ENCODE measurements around the gene MAPK11.

MAPK11 gene

GRCh38 chr22:50307890-50308596 is 37.9 kb upstream of the MAPK11 start:
- no peak for DNase-seq

DNA sequence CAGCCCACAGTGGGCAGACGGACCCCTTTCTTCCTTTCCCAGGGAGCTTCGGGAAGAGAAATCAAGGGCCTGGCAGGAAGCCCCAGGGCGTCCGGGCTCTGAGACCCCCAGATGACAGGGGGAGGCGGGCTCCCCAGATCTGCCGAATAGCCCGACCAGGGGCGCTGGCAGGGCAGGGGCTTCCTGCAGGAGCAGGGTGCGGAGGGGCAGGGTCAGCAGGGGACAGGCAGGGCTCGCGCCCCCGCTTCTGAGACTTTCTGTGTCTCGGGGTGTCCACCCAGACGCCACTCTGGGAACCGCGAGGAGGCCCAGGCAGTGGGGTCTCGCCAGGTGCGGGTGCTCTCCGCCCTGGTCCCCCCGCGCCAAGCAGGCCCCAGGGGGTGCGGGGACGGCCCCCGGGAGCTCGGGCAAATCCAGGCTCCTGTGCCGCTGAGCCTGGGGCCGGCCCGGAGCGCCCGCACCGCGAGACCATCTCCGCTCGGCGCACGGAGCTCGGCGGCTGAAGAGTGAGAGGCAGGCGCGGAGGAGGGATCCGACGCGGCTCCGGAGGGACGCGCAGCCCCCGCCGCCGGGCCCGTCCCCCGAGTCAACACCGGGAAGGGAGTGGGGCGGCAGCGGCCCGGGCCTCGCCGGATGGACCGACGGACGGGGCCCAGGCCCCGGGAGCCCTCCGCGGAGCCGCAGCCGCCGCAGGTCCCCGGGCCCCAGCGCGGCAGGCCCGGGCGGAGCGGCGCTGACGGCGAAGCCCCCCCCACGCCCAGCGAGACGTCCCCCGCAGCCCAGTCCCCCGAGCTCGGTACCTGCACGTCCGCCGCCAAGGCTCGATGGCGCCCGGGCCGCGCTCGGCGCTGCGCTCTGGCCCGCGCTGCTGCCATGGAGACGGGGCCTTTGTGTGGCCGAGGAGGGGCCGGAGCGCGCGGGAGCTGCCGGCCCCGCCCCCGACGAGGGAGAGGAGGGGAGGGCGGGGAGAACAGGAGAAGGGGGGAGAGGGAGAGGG is 36.9 kb upstream of the MAPK11 start, which contains the start of gene PLXNB2:
TSS of gene PLXNB2 (minus strand) at position 894 of the 997 bp plus-strand sequence. CDS start 17,062 bp downstream, outside the sequence.
- no peak for DNase-seq

DNA sequence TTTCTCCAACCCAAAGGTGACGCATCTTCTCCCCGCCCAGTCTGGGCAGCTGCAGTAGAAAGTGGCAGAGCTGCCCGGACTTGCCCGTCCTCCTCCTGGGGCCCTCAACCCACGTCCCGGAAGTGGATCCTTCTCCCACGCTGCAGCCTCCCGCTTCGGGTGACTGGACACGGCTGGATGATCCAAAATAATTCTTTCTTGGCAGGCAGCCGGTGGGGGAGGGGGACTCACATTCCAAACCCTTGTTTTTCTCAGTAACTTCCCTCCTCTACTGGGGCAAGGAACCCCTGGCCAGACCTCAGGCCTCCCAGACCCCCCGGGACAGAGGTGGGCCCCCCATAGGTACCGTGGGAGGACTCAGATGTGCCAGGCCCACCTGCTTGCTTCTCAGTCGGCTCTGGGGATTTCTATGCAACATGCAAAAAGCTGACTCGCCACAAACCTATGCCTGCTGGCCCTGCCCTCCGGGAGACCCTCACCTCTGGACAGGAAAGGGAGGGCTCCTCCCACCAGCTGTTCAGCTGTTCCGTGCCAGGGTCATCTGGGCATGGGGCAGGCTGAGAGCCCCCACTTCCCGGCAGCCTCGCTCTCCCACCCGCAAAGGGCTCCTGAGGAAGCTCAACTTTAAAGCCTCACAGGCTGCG is 35.9 kb upstream of the MAPK11 start:
- peak; percentile 87 for DNase-seq

DNA sequence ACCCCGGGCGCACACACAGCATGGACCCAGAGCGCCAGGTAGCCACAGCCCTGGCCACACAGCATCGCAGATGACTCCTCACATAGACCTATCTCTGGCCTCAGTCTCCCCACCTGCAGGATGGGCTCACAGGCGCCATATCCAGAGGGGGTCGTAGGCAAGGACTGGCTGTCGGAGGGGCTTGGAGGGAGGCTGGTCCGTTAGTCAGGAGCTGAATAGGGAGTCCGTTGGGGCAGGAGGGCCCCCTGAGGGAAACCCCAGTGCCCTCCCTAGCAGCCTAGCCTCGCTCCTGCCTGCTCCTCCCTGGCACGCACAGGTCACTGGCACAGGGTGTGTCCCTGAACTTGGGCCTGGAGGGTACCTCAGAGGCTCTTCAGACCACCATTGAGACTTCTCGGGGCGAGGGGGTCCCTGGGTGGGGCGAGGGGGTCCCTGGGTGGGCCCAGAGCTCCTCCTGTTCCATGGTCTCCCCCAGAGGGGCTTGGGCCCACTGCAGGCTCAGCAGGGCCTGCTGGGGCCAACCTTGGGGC is 35.3 kb upstream of the MAPK11 start:
- DNase-seq = no peak

DNA sequence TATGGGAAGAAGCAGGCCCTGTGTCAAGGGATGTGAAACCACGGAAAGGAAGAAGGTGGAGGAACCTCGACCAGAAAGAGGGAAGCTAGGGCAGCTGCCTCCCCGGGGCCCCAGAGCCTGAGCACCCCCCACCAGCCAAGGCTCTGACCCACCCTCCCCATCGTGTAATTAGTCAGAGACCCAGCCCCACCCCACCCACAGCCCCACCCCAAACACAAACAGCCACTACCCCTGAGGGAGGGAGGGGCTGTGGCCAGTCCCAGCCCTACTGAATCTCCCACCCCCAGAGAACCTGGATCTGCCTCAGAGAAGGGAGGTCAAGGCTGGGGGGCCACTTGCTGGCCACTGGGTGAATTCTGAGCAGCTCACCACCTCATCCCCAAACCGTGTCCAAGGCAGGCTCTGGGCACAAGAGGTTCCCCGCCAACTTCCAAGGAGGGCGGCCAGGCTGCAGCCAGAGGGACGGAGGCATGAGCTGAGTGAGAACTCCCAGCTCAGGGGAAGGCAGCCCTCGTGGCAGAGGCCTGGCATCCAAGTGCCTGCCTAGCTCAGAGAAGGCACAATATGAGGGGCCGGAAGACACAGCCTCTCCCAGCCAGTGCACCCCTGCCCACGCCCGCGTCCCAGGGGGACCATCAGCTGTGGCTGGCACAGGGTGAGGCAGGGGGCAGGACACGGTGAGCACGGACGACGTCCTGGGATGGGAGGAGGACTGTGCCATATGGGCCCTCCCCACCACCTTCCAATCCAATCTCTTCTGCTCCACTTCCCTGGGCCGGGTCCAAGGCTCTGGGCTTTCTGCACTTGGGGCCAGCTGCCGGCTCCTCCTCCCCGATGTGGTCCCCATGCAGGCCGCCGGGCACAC is 34.6 kb upstream of the MAPK11 start:
- DNase-seq = no peak

GRCh38 chr22:50303848-50304527 is 33.8 kb upstream of the MAPK11 start:
- DNase-seq = no peak

DNA sequence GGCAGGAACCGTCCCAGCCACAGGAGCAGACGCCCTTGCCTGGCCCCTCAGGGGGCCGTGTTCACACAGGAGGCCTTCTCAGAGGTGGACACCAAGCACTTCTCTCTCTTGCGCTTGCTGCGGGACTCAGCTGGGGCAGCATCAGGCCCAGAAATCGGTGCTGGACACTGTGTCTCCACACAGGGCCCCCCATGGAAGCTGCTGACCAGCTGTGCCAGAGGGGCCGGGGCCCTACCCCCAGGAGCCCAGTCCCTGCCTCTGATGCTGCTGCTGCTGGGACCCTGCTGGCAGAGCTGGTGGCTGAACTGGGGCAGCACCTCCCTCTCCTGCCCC is 33.3 kb upstream of the MAPK11 start:
- DNase-seq = no peak

DNA sequence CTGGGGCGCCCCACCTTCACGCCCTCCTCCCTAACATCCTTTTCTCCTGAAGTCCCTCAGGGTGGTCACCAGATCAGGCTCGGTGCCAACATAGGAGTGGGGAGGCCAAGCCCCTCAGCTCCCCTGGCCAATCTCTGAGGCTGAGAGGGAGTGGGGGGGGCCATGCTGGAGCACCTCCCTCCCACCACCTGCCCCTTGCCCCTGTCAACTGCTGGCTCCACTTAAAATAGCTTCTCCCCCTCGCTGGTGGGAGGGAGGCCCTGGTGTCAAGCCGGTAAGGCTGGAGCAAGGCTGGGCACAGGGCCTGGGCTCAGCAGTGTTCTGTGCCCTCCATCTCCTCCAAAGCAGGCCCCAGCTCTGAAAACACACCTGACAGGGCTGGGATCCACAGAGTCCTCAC is 32.4 kb upstream of the MAPK11 start:
- no peak for DNase-seq

DNA sequence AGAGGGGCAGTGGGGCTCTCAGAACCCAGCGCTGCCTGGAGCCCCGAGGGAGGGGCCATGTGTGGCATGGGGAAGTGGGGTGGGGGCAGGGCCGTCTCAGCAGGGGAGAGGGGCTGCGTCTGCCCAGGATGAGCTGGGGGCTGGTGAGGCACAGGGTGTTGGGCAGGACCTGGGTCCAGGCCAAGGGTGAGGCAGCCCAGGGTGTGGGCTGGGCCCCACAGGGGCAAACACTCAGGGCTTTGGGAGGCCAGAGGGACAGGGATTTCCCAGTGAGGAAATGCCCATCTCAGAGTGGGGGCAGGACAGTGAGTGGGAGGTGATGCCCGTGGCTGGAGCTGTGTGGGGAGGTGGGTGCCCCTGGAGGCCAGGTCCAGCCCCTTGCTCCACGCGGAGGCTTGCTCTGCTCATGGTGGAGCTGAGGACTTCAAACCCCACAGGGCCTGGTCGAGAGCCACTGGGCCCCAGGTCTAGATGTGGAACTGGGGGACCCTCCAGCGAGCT is 31.9 kb upstream of the MAPK11 start:
- no peak for DNase-seq

GRCh38 chr22:50301581-50301991 is 31.4 kb upstream of the MAPK11 start:
- DNase-seq = no peak

- no peak for DNase-seq
Measured at GRCh38 chr22:50300620-50301257, 30.6 kb upstream of the MAPK11 start.

GRCh38 chr22:50299785-50300619 is 29.8 kb upstream of the MAPK11 start:
- DNase-seq = no peak

DNA sequence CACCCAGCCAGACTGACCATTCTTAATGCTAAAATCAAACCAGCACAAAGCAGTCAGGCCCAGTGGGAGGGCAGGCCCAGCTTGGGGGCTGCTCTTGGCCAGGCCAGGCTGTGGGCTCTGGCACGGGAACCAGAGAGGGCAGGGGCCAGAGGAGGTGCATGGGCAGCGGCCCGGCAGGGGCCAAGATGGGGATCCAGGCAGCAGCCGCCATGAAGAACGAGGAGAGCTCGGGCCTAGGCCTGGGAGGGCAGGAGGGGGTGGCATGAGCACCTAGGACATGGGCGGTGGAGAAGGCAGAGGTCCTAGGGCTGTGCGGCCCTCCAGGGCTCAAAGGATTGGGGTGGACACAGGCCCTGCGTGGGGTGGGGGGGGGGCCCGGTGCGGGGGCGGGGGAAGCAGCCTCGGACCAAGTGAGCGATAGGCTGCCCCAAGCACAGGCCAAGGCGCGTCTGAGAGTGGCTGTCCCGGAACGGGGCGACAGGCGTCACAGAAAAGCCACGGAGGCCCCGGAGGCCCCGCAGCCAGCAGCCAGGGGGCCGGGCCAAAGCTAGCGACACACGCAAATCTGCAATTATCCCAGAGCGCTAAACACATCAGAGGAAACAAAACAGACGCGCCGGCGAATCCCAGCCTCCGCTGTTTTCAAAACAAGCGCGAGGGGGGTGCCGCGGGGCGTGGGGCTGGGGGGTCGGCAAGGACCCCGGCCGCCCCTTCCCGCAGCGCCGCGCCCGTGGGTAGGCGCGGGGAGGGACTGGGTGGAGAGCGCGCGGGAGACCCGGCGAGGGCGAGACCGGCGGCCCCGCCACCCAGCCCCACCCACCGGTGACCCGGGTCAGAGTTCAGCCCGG is 29.0 kb upstream of the MAPK11 start:
- no peak for DNase-seq

DNA sequence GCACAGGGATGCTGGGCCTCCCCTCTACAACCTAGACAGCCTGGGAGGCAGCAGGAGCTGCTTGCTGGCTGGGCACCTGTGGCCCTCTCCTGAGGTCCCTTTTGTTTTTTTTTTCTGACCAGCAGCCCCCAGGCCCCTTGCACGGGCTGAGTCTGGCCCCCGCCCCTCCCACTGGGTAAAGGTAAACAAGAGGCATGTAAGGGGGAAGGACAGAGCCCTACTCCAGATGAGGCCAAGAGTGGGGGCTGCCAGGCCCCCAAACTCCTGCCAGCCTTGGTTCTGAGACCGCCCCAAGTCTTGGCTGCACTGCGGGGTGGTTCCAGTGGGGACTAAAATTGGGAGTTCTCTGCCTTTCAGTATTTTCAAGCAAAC is 28.1 kb upstream of the MAPK11 start:
- DNase-seq = no peak

- no peak for DNase-seq
Measured at GRCh38 chr22:50297510-50298265, 27.5 kb upstream of the MAPK11 start.

- DNase-seq = no peak
Measured at GRCh38 chr22:50296658-50297490, 26.7 kb upstream of the MAPK11 start.

DNA sequence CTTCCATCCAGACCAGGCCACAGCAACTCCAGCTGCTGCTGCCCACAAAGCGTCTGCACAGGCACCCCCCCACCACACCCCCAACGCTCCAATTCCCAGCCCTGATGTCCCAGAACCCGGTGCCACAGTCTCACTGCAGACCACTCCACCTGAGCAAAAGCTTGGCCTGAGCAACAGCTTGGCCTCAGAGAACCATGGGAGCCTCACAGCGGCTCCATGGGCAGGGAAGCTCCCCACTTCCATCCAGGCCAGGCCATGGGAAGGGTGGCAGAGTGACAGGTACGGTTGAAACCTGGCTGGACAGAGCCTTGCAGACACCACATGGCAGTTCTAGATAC is 24.1 kb upstream of the MAPK11 start:
- DNase-seq = no peak
